PC-9 (cell line): ENCODE data around the gene SPTLC1.
"Not testable (repeated sequence)": the region's sequence is repeated elsewhere in the genome, so short reads cannot be mapped to it uniquely, and the experiment has no call there.

Experiments
- EZH2 ChIP-seq: fragments of 200-600 bp; sonication (generic); IDR thresholded peaks from 2 replicates; pipeline ENCODE4 v1.8.0; 2017; ENCODE audit warnings: antibody characterized with exemption, low read depth
- TF ChIP-seq, protein P1 (sequence below): fragments of 200-600 bp; sonication (generic); conservative IDR thresholded peaks from 2 replicates; pipeline ENCODE4 v1.6.1; 2017; ENCODE audit warnings: mixed run types, antibody characterized with exemption, mild to moderate bottlenecking, moderate library complexity

GRCh38 chr9:92153466-92154415 lies 38.5 kb upstream of the SPTLC1 start:
- TF ChIP-seq, protein P1, sequence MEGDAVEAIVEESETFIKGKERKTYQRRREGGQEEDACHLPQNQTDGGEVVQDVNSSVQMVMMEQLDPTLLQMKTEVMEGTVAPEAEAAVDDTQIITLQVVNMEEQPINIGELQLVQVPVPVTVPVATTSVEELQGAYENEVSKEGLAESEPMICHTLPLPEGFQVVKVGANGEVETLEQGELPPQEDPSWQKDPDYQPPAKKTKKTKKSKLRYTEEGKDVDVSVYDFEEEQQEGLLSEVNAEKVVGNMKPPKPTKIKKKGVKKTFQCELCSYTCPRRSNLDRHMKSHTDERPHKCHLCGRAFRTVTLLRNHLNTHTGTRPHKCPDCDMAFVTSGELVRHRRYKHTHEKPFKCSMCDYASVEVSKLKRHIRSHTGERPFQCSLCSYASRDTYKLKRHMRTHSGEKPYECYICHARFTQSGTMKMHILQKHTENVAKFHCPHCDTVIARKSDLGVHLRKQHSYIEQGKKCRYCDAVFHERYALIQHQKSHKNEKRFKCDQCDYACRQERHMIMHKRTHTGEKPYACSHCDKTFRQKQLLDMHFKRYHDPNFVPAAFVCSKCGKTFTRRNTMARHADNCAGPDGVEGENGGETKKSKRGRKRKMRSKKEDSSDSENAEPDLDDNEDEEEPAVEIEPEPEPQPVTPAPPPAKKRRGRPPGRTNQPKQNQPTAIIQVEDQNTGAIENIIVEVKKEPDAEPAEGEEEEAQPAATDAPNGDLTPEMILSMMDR, result not testable (repeated sequence)
- TF ChIP-seq EZH2, result not testable (repeated sequence)
